Measurements from ENCODE around the gene SIN3B. TPM values are rescaled to one million over a fixed set of nuclear protein-coding genes. Genes with fewer than 3 reads are reported as not detected.

The SIN3B gene
- total and polyA plus RNA-seq, 2 experiments from 2014 or later = 14.9 to 18.7 TPM

- TF ChIP-seq EZH2phosphoT487 (IDR thresholded peaks at IDR 0.05; ENCODE audit: insufficient read depth, low read depth) (no peak), EZH2 (IDR thresholded peaks at IDR 0.05; ENCODE audit: insufficient read depth, poor library complexity, severe bottlenecking) (no peak)
- Histone ChIP-seq H3K79me2 (ENCODE audit: insufficient read depth) (no peaks in the 10 kb centered on the region), H3K4me1 (ENCODE audit: insufficient read depth) (no peaks in the 10 kb centered on the region), H3K9me3 (ENCODE audit: low read depth) (peaks cover 3% of the 10 kb centered on the region), H3F3A (ENCODE audit: insufficient read depth) (no peaks in the 10 kb centered on the region), H3K27me3 (replicated peaks; ENCODE audit: insufficient read depth) (no peaks in the 10 kb centered on the region), H3K4me3 (no peak overlapping the region), H3K27ac (no peak overlapping the region), H3K4me2 (ENCODE audit: unreplicated experiment) (no peak overlapping the region), H2AFZ (no peak overlapping the region), H3K36me3 (ENCODE audit: low read depth) (no peaks in the 10 kb centered on the region), H4K20me1 (ENCODE audit: insufficient read depth) (no peaks in the 10 kb centered on the region), H3K9me2 (ENCODE audit: insufficient read depth) (no peaks in the 10 kb centered on the region), H3K9ac (no peak overlapping the region)
- DNase-seq = no peak
- in situ Hi-C loops (cut with MboI) = loop anchor here (10.0 kb wide), 1 partner anchor 266 kb away; no protein-coding TSS in a partner anchor
- 57 to 84% methylated on average over 2 of the region's 2 CpGs for WGBS, 2 experiments (ENCODE audit: low coverage in 1 of 2, low lambda C conversion rate in 2 of 2, missing lambda C conversion rate in 2 of 2)
Measured at GRCh38 chr19:16788479-16788878, 40.7 kb upstream of the SIN3B start.

- in situ Hi-C loops (cut with MboI) = loop anchor here (10.0 kb wide), 1 partner anchor 266 kb away; no protein-coding TSS in a partner anchor
- 50 to 70% methylated on average over 1 of the region's 1 CpG for WGBS, 2 experiments (ENCODE audit: low coverage in 1 of 2, low lambda C conversion rate in 2 of 2, missing lambda C conversion rate in 2 of 2)
- no peak overlapping the region for H3K27ac ChIP-seq
- DNase-seq = no peak
- no peak overlapping the region for H3K4me2 ChIP-seq (ENCODE audit: unreplicated experiment)
- no peaks in the 10 kb centered on the region for H3K79me2 ChIP-seq (ENCODE audit: insufficient read depth)
- no peaks in the 10 kb centered on the region for H3K4me1 ChIP-seq (ENCODE audit: insufficient read depth)
- H3K9me3 ChIP-seq (ENCODE audit: low read depth) = peaks cover 3% of the 10 kb centered on the region
- no peak overlapping the region for H3K4me3 ChIP-seq
- H3K9ac ChIP-seq = no peak overlapping the region
- no peak overlapping the region for H2AFZ ChIP-seq
- no peaks in the 10 kb centered on the region for H3F3A ChIP-seq (ENCODE audit: insufficient read depth)
- H3K9me2 ChIP-seq (ENCODE audit: insufficient read depth) = no peaks in the 10 kb centered on the region
- no peaks in the 10 kb centered on the region for H3K27me3 ChIP-seq (replicated peaks; ENCODE audit: insufficient read depth)
- no peaks in the 10 kb centered on the region for H4K20me1 ChIP-seq (ENCODE audit: insufficient read depth)
- TF ChIP-seq EZH2phosphoT487 (IDR thresholded peaks at IDR 0.05; ENCODE audit: insufficient read depth, low read depth) = no peak
- no peak for TF ChIP-seq EZH2 (IDR thresholded peaks at IDR 0.05; ENCODE audit: insufficient read depth, poor library complexity, severe bottlenecking)
- no peaks in the 10 kb centered on the region for H3K36me3 ChIP-seq (ENCODE audit: low read depth)
Measured at GRCh38 chr19:16789238-16789637, 40.0 kb upstream of the SIN3B start.

- no peak overlapping the region for H3K9ac ChIP-seq
- no peaks in the 10 kb centered on the region for H3K9me2 ChIP-seq (ENCODE audit: insufficient read depth)
- H3K4me2 ChIP-seq (ENCODE audit: unreplicated experiment) = no peak overlapping the region
- no peaks in the 10 kb centered on the region for H3K36me3 ChIP-seq (ENCODE audit: low read depth)
- DNase-seq = no peak
- peaks cover 3% of the 10 kb centered on the region for H3K9me3 ChIP-seq (ENCODE audit: low read depth)
- TF ChIP-seq EZH2 (IDR thresholded peaks at IDR 0.05; ENCODE audit: insufficient read depth, poor library complexity, severe bottlenecking) = no peak
- H2AFZ ChIP-seq = no peak overlapping the region
- H3K27ac ChIP-seq = no peak overlapping the region
- no peaks in the 10 kb centered on the region for H3K79me2 ChIP-seq (ENCODE audit: insufficient read depth)
- H3K27me3 ChIP-seq (replicated peaks; ENCODE audit: insufficient read depth) = no peaks in the 10 kb centered on the region
- H3K4me3 ChIP-seq = no peak overlapping the region
- in situ Hi-C loops (cut with MboI) = no loop called here
- no peaks in the 10 kb centered on the region for H3K4me1 ChIP-seq (ENCODE audit: insufficient read depth)
- no peaks in the 10 kb centered on the region for H3F3A ChIP-seq (ENCODE audit: insufficient read depth)
- no peaks in the 10 kb centered on the region for H4K20me1 ChIP-seq (ENCODE audit: insufficient read depth)
- WGBS, 2 experiments (ENCODE audit: low coverage in 1 of 2, low lambda C conversion rate in 2 of 2, missing lambda C conversion rate in 2 of 2) = 18 to 20% methylated on average over 1 of the region's 1 CpG
Measured at GRCh38 chr19:16790051-16790450, 39.1 kb upstream of the SIN3B start.

- Histone ChIP-seq H4K20me1 (ENCODE audit: insufficient read depth) (no peaks in the 10 kb centered on the region), H3K79me2 (ENCODE audit: insufficient read depth) (no peaks in the 10 kb centered on the region), H2AFZ (no peak overlapping the region), H3F3A (ENCODE audit: insufficient read depth) (no peaks in the 10 kb centered on the region), H3K9me3 (ENCODE audit: low read depth) (peaks cover 3% of the 10 kb centered on the region), H3K36me3 (ENCODE audit: low read depth) (no peaks in the 10 kb centered on the region), H3K4me1 (ENCODE audit: insufficient read depth) (no peaks in the 10 kb centered on the region), H3K9me2 (ENCODE audit: insufficient read depth) (no peaks in the 10 kb centered on the region), H3K9ac (no peak overlapping the region), H3K27ac (no peak overlapping the region), H3K4me2 (ENCODE audit: unreplicated experiment) (no peak overlapping the region), H3K4me3 (no peak overlapping the region), H3K27me3 (replicated peaks; ENCODE audit: insufficient read depth) (no peaks in the 10 kb centered on the region)
- 56 to 61% methylated on average over 10 of the region's 10 CpGs for WGBS, 2 experiments (ENCODE audit: low coverage in 1 of 2, low lambda C conversion rate in 2 of 2, missing lambda C conversion rate in 2 of 2)
- no peak for DNase-seq
- in situ Hi-C loops (cut with MboI) = no loop called here
- no peak for TF ChIP-seq EZH2phosphoT487 (IDR thresholded peaks at IDR 0.05; ENCODE audit: insufficient read depth, low read depth)
- no peak for TF ChIP-seq EZH2 (IDR thresholded peaks at IDR 0.05; ENCODE audit: insufficient read depth, poor library complexity, severe bottlenecking)
Measured at GRCh38 chr19:16791942-16792341, 37.3 kb upstream of the SIN3B start.

Data from GM23248 (cell line).